Left lung (tissue), 10 donors: ENCODE data around the gene ALDH1B1. TPM values are rescaled to one million over a fixed set of nuclear protein-coding genes. Genes with fewer than 3 reads are reported as not detected.

ENCODE experiments used
- ATAC-seq: fragments of 200-7000 bp; cut with Tn5 transposase; one replicate; pipeline ENCODE4 v1.9.1; 2020; ENCODE audit warnings: moderate library complexity
- DNase-seq, 4 donors: peaks; one replicate each; pipeline ENCODE4 v3.0.0-alpha.2; 2013 to 2020
- H3K27ac ChIP-seq, 2 donors: fragments of 200-600 bp; sonication (generic) in 1 of 2; one replicate each; pipeline versions ENCODE4 v1.5.0 to v1.8.0; 2020 to 2021
- H3K27me3 ChIP-seq, 2 donors: fragments of 200-600 bp; sonication (generic) in 1 of 2; one replicate each; pipeline versions ENCODE4 v1.5.0 to v1.8.0; 2020 to 2021
- H3K36me3 ChIP-seq, 2 donors: fragments of 200-600 bp; sonication (generic) in 1 of 2; one replicate each; pipeline versions ENCODE4 v1.5.0 to v1.8.0; 2020 to 2021
- H3K4me1 ChIP-seq, 2 donors: fragments of 200-600 bp; one replicate each; pipeline ENCODE4 v1.8.0; 2021
- H3K4me3 ChIP-seq, 2 donors: fragments of 200-600 bp; sonication (generic) in 1 of 2; one replicate each; pipeline versions ENCODE4 v1.5.0 to v1.8.0; 2020 to 2021; ENCODE audit warnings: mild to moderate bottlenecking in 1 of 2
- H3K9me3 ChIP-seq, 2 donors: fragments of 200-600 bp; sonication (generic) in 1 of 2; one replicate each; pipeline versions ENCODE4 v1.5.0 to v1.8.0; 2020 to 2021
- CTCF ChIP-seq, 2 donors: fragments of 200-600 bp; sonication (generic) in 1 of 2; IDR thresholded peaks; one replicate each; pipeline versions ENCODE4 v1.5.0 to v1.8.0; 2021; ENCODE audit warnings: antibody characterized with exemption in 2 of 2
- intact Hi-C, 2 donors: fragments of 100-400 bp; cut with DNase I; formaldehyde crosslinking; loops; one replicate each; pipeline versions ENCODE4 v1.11.2 to v1.14.2; 2022
- polyA plus RNA-seq, 6 donors: library from polyadenylated mRNA; unstranded; fragments of 120-200 nt; gene quantifications; one replicate each; pipeline ENCODE4 v1.2.1, GENCODE V29; 2013; ENCODE audit not compliant: insufficient read length in 6 of 6
- total RNA-seq, 2 donors: library from RNA; stranded (reverse); fragmentation: NEBNext Ultra II Directional; extraction: Animal tissue kit (Norgen Biotek cat#: 25700); gene quantifications; one replicate each; pipeline ENCODE4 v1.2.1, GENCODE V29; 2021
- donor health status: DM: no; HTN: yes; CAD: no.
- donor health status: DM: no; HTN: no; CAD: no.

ALDH1B1 gene
- total and polyA plus RNA-seq, 8 donors = 15.5 to 27.1 (median 18.9) TPM

- no peak for DNase-seq
- intact Hi-C loops = no loop called here
Measured at GRCh38 chr9:38443597-38443996, 51.1 kb downstream of the ALDH1B1 start.

GRCh38 chr9:38445154-38446043 is 52.9 kb downstream of the ALDH1B1 start:
- DNase-seq = no peak
- no peak for TF ChIP-seq CTCF (IDR thresholded peaks at IDR 0.05)
- no peak for ATAC-seq

More at GRCh38 chr9:38443597-38443996, 51.1 kb downstream of the ALDH1B1 start:
- ATAC-seq = no peak
- Histone ChIP-seq H3K4me1 (no peaks in the 10 kb centered on the region), H3K27me3 (peaks cover 0 to 11% of the 10 kb centered on the region in 2 donors), H3K27ac (no peak overlapping the region), H3K9me3 (no peaks in the 10 kb centered on the region), H3K36me3 (no peaks in the 10 kb centered on the region), H3K4me3 (no peak overlapping the region)
- TF ChIP-seq CTCF (IDR thresholded peaks at IDR 0.05) = no peak

GRCh38 chr9:38447703-38448102 is 55.2 kb downstream of the ALDH1B1 start:
- peaks cover 0 to 10% of the 10 kb centered on the region in 2 donors for H3K27me3 ChIP-seq
- no peaks in the 10 kb centered on the region for H3K4me1 ChIP-seq
- ATAC-seq (no peak), DNase-seq (no peak)
- no peaks in the 10 kb centered on the region for H3K36me3 ChIP-seq
- H3K4me3 ChIP-seq = no peak overlapping the region
- peaks cover 0 to 13% of the 10 kb centered on the region in 2 donors for H3K9me3 ChIP-seq
- intact Hi-C loops = no loop called here
- no peak overlapping the region for H3K27ac ChIP-seq
- TF ChIP-seq CTCF (IDR thresholded peaks at IDR 0.05) = no peak

More at GRCh38 chr9:38445154-38446043, 52.9 kb downstream of the ALDH1B1 start:
- Histone ChIP-seq H3K4me3 (no peak overlapping the region), H3K27me3 (peaks cover 0 to 10% of the 10 kb centered on the region in 2 donors), H3K27ac (no peak overlapping the region), H3K4me1 (no peaks in the 10 kb centered on the region), H3K36me3 (no peaks in the 10 kb centered on the region), H3K9me3 (no peaks in the 10 kb centered on the region)
- intact Hi-C loops = no loop called here

Other genes with a start within 250 kb of the ALDH1B1 start
- 1 to 10 TPM; 3.2 to 5.9 TPM for gene IGFBPL1, start 31.8 kb downstream of the ALDH1B1 start, total RNA-seq
- 1 to 10 TPM; 1.2 to 2.0 (median 1.5) TPM for gene IGFBPL1, start 31.8 kb downstream of the ALDH1B1 start, polyA plus RNA-seq
- gene ANKRD18A, start 227.9 kb downstream of the ALDH1B1 start, total RNA-seq = 1 to 10 TPM; 5.4 to 7.0 TPM
- gene ANKRD18A, start 227.9 kb downstream of the ALDH1B1 start, polyA plus RNA-seq = 1 to 10 TPM; 2.2 to 4.4 (median 2.9) TPM